GM18907 (cell line): ENCODE measurements around the gene TMEM59L.
"Not testable (repeated sequence)": the region's sequence is repeated elsewhere in the genome, so short reads cannot be mapped to it uniquely, and the experiment has no call there.

ENCODE experiments used
- ATAC-seq: cut with Tn5 transposase; IDR thresholded peaks from one replicate; pipeline ENCODE4 v1.9.1; 2021; ENCODE audit warnings: mild to moderate bottlenecking, moderate library complexity; ENCODE audit not compliant: unreplicated experiment

The TMEM59L gene

GRCh38 chr19:18593367-18594095 is 19.1 kb upstream of the TMEM59L start:
- ATAC-seq: no peak

GRCh38 chr19:18594096-18594823 is 18.4 kb upstream of the TMEM59L start:
- ATAC-seq: peak; percentile 59

- ATAC-seq: peak; percentile 16
Observed at GRCh38 chr19:18594824-18595373, 17.8 kb upstream of the TMEM59L start.

- ATAC-seq: no peak
Observed at GRCh38 chr19:18595475-18595874, 17.2 kb upstream of the TMEM59L start.

GRCh38 chr19:18596752-18597157 is 15.9 kb upstream of the TMEM59L start:
- no peak for ATAC-seq

GRCh38 chr19:18597809-18598660 is 14.6 kb upstream of the TMEM59L start:
- ATAC-seq: no peak

GRCh38 chr19:18599485-18599884 is 13.2 kb upstream of the TMEM59L start:
- ATAC-seq: no peak

GRCh38 chr19:18600692-18601397 is 11.8 kb upstream of the TMEM59L start:
- not testable (repeated sequence) for ATAC-seq

GRCh38 chr19:18601875-18602274 is 10.8 kb upstream of the TMEM59L start:
- no peak for ATAC-seq

- no peak for ATAC-seq
Observed at GRCh38 chr19:18603255-18603957, 9.3 kb upstream of the TMEM59L start.

GRCh38 chr19:18603958-18604819 is 8.5 kb upstream of the TMEM59L start:
- no peak for ATAC-seq

GRCh38 chr19:18604820-18605159 is 7.9 kb upstream of the TMEM59L start:
- no peak for ATAC-seq

GRCh38 chr19:18605196-18605545 is 7.5 kb upstream of the TMEM59L start:
- no peak for ATAC-seq

GRCh38 chr19:18605546-18606280 is 7.0 kb upstream of the TMEM59L start:
- no peak for ATAC-seq

- no peak for ATAC-seq
Observed at GRCh38 chr19:18606281-18607225, 6.1 kb upstream of the TMEM59L start, which contains the start of gene CRLF1. Gene CRLF1 (minus strand): TSS chr19:18606799. CDS start chr19:18606656, 143 bp downstream.

GRCh38 chr19:18607226-18608101 is 5.2 kb upstream of the TMEM59L start:
- ATAC-seq: no peak
